Measurements from ENCODE around the gene PLAU.

PLAU gene

DNA sequence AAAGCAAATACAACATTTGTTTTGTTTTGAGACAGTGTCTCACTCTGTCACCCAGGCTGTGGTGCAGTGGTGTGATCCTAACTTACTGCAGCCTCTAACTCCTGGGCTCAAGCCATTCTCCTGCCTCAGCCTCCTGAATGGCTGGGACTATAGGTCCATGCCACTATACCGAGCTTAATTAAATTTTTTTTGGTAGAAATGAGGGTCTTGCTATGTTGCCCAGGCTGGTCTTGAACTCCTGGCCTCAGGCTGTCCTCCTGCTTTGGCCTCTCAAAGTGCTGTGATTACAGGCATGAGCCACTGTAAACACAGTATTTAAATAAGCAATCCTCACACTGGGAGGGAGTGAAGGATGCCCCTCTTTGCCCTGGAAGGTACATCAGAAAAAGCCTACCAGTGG lies 32.6 kb upstream of the PLAU start:
- no peak overlapping the region for H3K4me3 ChIP-seq (ENCODE audit: low read length)
- no peak overlapping the region for H3K4me2 ChIP-seq (ENCODE audit: low read length)
- no peaks in the 10 kb centered on the region for H3K27me3 ChIP-seq (ENCODE audit: low read depth, low read length)
- no peaks in the 10 kb centered on the region for H3K9me3 ChIP-seq (ENCODE audit: insufficient read depth, low read length)
- no peak overlapping the region for H2AFZ ChIP-seq (ENCODE audit: low read depth, low read length)
- no peak overlapping the region for H3K9ac ChIP-seq (ENCODE audit: low read length)
- H3K36me3 ChIP-seq (replicated peaks; ENCODE audit: low read depth, low read length): no peaks in the 10 kb centered on the region
- no peak overlapping the region for H3K27ac ChIP-seq (ENCODE audit: low read length)
- peaks cover 8% of the 10 kb centered on the region for H3K4me1 ChIP-seq (ENCODE audit: low read length)
- no peaks in the 10 kb centered on the region for H3K79me2 ChIP-seq (ENCODE audit: low read length)
- TF ChIP-seq CTCF (IDR thresholded peaks at IDR 0.05; ENCODE audit: low read depth, low read length): no peak
- no peak for TF ChIP-seq EZH2phosphoT487 (IDR thresholded peaks at IDR 0.05; ENCODE audit: low read depth)
- H4K20me1 ChIP-seq (ENCODE audit: insufficient read depth, low read length): no peaks in the 10 kb centered on the region

- Histone ChIP-seq H3K36me3 (replicated peaks; ENCODE audit: low read depth, low read length) (no peaks in the 10 kb centered on the region), H3K4me3 (ENCODE audit: low read length) (peak overlapping the region; percentile 42; the same call in 1 of the 2 replicates), H3K27me3 (ENCODE audit: low read depth, low read length) (no peaks in the 10 kb centered on the region), H3K27ac (ENCODE audit: low read length) (no peak overlapping the region), H3K4me1 (ENCODE audit: low read length) (peaks cover 8% of the 10 kb centered on the region), H3K9me3 (ENCODE audit: insufficient read depth, low read length) (no peaks in the 10 kb centered on the region), H4K20me1 (ENCODE audit: insufficient read depth, low read length) (no peaks in the 10 kb centered on the region), H3K9ac (ENCODE audit: low read length) (no peak overlapping the region), H3K4me2 (ENCODE audit: low read length) (peak overlapping the region; percentile 77), H2AFZ (ENCODE audit: low read depth, low read length) (peak overlapping the region; percentile 97), H3K79me2 (ENCODE audit: low read length) (no peaks in the 10 kb centered on the region)
- TF ChIP-seq CTCF (IDR thresholded peaks at IDR 0.05; ENCODE audit: low read depth, low read length): peak; percentile 83
- TF ChIP-seq EZH2phosphoT487 (IDR thresholded peaks at IDR 0.05; ENCODE audit: low read depth): no peak
Measured at GRCh38 chr10:73879296-73880173, 31.4 kb upstream of the PLAU start.

DNA sequence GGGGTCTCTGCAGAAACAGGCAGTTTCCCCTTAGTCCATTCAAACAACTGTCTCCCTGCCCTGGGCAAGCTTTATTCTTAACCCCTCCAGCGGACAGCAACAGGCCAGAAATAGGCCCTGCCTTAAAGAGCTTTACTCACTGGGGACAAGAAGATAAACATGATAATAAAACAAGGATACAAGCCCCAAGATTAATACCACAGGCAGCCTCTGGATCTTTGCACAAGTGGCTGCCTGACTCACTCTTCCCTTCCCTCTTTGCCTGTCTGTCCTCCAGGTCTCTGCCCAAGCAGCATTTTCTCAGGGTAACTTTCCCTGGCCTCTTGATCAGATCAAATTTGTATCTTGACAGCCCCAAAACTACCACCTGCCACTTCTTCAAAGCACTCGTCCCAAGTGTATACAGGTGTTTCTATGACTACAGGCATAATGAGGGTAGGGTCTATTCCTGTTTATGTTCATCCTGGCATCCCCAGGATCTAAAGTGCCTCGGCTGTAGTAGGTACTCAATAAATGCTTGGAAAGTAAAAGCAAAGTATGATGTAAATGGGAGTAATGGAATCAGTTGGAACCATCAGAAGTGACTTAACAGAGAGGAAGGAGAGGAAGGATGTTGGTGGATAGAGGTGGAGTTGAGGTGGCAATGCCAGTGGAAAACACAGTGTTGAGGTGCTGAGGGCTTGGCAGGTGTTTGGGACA lies 29.6 kb upstream of the PLAU start:
- Histone ChIP-seq H3K27me3 (ENCODE audit: low read depth, low read length) (no peaks in the 10 kb centered on the region), H3K4me3 (ENCODE audit: low read length) (no peak overlapping the region), H2AFZ (ENCODE audit: low read depth, low read length) (no peak overlapping the region), H3K4me1 (ENCODE audit: low read length) (peaks cover 6% of the 10 kb centered on the region), H3K79me2 (ENCODE audit: low read length) (no peaks in the 10 kb centered on the region), H3K36me3 (replicated peaks; ENCODE audit: low read depth, low read length) (no peaks in the 10 kb centered on the region), H4K20me1 (ENCODE audit: insufficient read depth, low read length) (no peaks in the 10 kb centered on the region), H3K9ac (ENCODE audit: low read length) (no peak overlapping the region), H3K9me3 (ENCODE audit: insufficient read depth, low read length) (no peaks in the 10 kb centered on the region), H3K4me2 (ENCODE audit: low read length) (no peak overlapping the region), H3K27ac (ENCODE audit: low read length) (no peak overlapping the region)
- TF ChIP-seq EZH2phosphoT487 (IDR thresholded peaks at IDR 0.05; ENCODE audit: low read depth) (no peak), CTCF (IDR thresholded peaks at IDR 0.05; ENCODE audit: low read depth, low read length) (no peak)

GRCh38 chr10:73884017-73884416 lies 26.9 kb upstream of the PLAU start:
- no peak overlapping the region for H3K27ac ChIP-seq (ENCODE audit: low read length)
- no peaks in the 10 kb centered on the region for H3K79me2 ChIP-seq (ENCODE audit: low read length)
- no peak for TF ChIP-seq EZH2phosphoT487 (IDR thresholded peaks at IDR 0.05; ENCODE audit: low read depth)
- no peak for TF ChIP-seq CTCF (IDR thresholded peaks at IDR 0.05; ENCODE audit: low read depth, low read length)
- H3K27me3 ChIP-seq (ENCODE audit: low read depth, low read length): no peaks in the 10 kb centered on the region
- no peak overlapping the region for H2AFZ ChIP-seq (ENCODE audit: low read depth, low read length)
- H3K36me3 ChIP-seq (replicated peaks; ENCODE audit: low read depth, low read length): no peaks in the 10 kb centered on the region
- H4K20me1 ChIP-seq (ENCODE audit: insufficient read depth, low read length): no peaks in the 10 kb centered on the region
- H3K9ac ChIP-seq (ENCODE audit: low read length): no peak overlapping the region
- no peak overlapping the region for H3K4me3 ChIP-seq (ENCODE audit: low read length)
- no peaks in the 10 kb centered on the region for H3K9me3 ChIP-seq (ENCODE audit: insufficient read depth, low read length)
- H3K4me1 ChIP-seq (ENCODE audit: low read length): peaks cover 14% of the 10 kb centered on the region
- no peak overlapping the region for H3K4me2 ChIP-seq (ENCODE audit: low read length)
